ENCODE measurements around the gene DLG5.

Gene DLG5

GRCh38 chr10:77889277-77889903 is 37.2 kb downstream of the DLG5 start:
- DNase-seq (ENCODE audit: low spot score), result peak; percentile 63

DNA sequence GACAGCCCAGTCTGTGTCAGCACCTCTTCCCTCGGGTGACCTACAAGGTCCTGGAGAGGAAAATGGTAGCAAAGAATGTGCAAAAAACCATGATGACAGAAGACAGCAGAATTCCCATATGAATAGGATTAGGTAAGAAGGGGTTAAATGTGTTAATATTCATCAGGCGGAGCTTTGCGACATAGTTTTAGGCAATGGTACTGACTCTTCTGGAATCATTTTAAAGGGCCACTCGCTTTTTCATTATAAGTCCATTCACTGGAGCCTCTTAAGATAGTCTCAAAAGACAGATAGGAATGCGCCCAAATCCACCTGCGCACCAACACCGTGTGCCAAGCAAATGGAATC is 38.2 kb downstream of the DLG5 start:
- no peak for DNase-seq (ENCODE audit: low spot score)

DNA sequence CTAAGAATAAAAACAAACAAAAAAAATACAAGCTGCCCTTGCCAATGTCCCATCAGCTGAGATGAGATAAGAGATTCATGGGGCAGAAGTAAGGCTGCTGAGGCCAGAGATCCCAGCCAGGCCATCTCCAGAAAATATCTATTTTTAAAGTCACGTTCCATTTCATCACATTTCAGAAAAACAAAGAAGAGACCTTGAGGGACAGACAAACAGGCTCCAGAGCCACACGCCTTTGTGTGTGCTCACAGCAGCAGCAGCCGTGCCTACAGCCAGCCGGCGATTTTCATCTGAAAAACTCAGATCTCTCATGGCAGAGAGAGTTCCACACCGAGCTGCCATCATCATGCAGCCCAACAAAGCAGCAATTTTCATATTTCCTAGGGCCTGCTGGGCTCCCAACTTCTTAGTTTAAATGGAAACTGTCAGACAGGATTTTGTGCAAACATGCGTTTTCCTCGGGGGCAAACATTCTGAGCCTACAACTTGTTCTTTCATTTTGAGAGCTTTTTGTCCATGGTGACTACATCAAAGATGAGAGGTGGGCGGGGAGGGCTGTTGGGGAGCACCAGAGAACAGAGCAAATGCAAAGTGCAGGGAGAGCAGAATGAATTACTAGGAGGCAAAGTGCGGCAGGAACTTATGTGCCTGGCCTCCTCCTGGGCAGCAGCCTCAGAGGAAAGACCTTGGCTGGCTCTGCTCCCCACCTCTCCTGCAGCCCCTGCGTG is 38.8 kb downstream of the DLG5 start:
- no peak for DNase-seq (ENCODE audit: low spot score)

DNA sequence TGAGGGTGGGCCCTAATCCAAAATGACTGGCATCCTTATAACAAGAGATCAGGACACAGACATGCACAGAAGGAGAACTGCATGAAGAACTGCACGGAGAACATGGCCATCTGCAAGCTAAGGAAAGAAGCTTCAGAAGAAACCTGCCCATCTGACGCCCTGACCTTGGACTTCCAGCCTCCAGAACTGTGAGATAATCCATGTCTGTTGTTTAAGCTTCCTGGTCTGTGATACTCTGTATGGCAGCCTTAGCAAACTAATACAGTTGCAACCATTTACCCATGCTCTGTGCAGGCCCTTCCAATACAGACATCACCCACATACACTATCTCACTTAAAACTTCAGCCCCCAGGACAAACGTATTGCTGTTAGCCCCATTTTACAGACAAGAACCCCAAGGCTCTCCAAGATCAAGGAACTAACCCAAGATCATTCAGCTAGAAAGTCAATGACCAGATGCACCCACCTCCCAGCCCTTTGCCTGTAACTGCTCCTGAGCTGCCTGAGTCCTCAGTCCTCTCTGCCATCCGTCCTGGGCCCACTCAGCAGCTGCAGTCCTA is 39.7 kb downstream of the DLG5 start:
- no peak for DNase-seq (ENCODE audit: low spot score)

DNA sequence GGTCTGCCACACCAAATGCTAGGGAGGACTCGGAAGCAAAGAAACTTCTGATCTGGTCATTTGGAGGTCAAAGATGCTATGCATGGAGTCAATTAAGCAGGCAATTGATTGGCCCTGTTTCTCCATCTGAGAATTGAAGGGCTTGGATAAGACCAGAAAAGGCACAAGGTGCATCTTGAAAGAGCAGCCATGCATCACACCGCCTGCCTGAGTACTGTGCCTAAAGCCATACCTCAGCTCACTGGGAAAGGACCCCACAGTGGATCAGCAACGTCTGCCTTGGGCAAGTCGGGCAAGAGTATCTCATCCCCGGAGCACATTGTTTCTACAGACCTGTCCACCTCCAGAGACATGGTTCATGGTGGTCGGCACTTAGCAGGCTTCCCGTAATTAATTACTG is 42.4 kb downstream of the DLG5 start:
- DNase-seq (ENCODE audit: low spot score), result no peak

DNA sequence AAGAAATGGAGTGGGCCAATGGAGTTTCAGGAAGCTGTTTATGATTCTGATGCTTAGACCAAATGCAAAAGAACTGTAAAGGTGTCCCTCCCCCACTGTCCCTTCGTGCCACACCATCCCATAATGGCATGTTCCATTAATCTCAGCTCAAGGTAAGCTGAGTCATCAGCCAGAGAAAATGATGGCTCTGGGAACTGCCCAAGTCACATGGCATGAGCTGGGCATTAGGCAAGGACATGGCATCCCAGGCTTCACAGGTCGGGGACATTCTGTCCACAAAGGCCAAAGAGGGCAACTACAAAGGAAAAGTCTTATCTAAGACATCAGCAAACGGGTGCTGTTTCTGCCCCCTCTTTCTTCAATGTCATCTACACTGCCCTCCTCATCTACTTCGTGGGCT is 44.9 kb downstream of the DLG5 start:
- DNase-seq (ENCODE audit: low spot score), result no peak

GRCh38 chr10:77881222-77881621 is 45.3 kb downstream of the DLG5 start:
- DNase-seq (ENCODE audit: low spot score), result no peak

- DNase-seq (ENCODE audit: low spot score), result no peak
Observed at GRCh38 chr10:77879710-77880109, 46.8 kb downstream of the DLG5 start.

DNA sequence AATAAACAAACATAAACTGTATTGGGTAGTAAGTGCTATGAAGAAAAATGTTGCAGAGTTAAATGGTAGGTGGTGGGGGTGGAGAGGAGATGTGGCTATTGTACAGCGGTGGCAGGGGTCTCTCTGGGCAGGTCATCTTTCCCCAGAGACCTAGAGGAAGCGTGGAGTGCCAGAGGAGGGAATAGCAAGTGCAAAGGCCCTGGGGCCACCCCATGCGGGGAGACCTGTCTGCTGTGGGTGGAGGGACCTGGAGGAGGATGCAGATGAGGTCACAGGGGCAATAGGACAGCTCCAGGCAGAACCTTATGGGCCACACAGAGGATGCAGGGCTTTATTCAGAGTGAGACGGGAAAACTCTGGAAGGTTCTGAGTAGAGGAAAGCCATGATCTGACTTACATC is 47.5 kb downstream of the DLG5 start:
- no peak for DNase-seq (ENCODE audit: low spot score)

- DNase-seq (ENCODE audit: low spot score), result no peak
Observed at GRCh38 chr10:77877441-77878344, 48.9 kb downstream of the DLG5 start.

GRCh38 chr10:77875730-77876129 is 50.8 kb downstream of the DLG5 start:
- DNase-seq (ENCODE audit: low spot score), result no peak

GRCh38 chr10:77874872-77875271 is 51.7 kb downstream of the DLG5 start:
- DNase-seq (ENCODE audit: low spot score), result no peak

DNA sequence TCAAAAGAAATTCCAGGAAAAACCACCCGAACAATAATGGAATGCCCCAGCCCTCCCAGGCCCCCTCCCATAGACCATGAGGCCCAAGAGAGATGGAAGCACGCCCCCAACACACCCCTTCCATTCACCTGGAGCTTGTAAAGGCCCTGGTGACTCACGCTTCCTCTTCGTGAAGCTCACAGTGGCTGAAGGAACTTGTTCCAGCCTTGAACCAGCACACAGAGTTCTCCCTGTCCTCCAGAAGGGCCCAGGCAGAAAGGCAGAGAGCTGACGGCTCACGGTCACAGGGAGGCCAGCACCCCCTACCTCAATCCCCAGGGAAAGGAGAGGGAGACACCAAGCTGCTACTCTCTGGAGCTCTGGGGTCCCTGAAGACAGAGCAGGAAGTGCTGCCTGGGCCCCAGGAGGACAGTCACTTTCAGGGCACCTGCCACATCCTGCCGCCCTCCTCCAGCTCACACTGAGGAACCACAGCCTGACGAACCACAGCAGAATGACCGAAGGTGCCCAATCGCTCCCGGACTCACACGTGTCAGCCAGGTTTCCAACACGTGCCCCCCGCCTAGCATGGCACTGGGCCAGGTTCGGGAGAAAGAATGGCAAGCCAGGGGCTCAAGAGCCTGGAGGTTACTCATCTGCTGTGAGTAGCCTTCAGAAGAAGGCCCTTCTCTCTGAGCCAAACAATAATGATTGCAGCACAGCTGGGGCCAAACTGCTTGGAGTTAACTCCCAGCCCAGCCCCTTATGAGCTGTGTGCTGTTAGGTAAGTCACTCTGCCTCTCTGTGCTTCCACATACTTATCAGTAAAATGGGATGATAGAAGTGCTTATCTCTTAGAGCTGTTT is 52.8 kb downstream of the DLG5 start:
- DNase-seq (ENCODE audit: low spot score), result no peak

DNA sequence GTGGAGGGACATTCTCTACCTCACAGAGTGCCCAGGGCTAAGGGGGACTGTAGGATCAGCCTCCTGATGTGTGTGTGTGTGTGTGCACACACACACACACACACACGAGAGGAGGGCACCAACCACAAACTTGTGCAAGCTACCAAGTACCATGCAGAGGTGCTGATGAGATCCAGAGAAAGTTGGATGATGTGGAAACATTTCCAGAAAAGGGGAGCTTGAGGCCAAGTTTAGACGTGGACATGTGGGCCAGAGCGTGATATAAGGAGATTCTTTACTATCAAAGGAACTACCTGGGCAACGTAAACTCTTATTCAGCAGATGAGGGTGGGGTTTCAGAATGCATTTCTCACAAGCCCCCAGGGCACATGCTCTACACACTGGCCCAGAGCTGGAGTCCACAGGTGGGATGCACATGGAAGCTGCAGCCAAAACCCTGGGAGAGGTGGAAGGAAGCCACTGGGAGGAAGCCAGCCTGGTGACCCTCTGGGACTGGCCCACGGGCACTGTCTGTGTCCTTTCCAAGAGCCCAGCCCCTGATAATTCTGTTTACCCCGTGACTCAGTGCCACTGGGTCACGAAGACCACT is 53.5 kb downstream of the DLG5 start:
- DNase-seq (ENCODE audit: low spot score), result no peak

DNA sequence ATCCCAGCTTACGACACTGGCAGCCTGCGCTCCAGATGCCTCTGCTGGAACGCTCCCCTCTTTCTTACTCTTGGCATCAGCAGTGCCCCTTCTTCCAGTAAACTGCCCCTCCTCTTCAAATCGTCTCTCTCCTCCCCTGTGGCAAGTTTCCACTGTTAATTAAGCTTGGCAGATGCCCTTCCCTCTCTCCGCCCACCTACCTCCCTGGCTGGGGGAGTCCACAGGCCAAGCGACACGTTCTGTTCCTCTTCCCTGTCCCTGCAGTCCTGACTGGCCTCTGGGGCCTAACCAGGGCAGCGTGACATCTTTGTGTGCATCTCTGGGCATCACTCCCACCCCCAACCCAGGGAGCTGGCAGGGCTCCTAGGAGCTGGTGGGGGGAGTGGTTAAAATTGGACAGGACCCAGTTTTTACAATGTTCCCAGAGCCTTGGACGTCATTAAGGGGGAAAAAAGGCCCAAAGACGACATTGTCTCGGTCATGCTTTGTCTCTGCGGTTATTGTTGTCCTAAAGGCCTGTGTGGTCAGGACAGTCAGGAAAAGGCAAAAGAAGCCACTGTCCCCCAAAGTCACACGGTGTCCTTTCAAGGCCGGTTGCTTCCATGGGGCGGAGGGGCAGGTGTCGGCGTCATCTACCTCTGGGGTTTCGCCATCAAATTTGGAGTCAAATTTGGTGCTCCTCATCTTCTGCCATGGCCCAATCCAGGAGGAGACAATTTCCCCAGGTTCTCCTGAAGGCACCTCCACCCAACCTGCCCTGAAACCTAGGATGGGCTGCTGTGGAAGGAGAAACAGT is 54.2 kb downstream of the DLG5 start:
- DNase-seq (ENCODE audit: low spot score), result peak; percentile 86

DNA sequence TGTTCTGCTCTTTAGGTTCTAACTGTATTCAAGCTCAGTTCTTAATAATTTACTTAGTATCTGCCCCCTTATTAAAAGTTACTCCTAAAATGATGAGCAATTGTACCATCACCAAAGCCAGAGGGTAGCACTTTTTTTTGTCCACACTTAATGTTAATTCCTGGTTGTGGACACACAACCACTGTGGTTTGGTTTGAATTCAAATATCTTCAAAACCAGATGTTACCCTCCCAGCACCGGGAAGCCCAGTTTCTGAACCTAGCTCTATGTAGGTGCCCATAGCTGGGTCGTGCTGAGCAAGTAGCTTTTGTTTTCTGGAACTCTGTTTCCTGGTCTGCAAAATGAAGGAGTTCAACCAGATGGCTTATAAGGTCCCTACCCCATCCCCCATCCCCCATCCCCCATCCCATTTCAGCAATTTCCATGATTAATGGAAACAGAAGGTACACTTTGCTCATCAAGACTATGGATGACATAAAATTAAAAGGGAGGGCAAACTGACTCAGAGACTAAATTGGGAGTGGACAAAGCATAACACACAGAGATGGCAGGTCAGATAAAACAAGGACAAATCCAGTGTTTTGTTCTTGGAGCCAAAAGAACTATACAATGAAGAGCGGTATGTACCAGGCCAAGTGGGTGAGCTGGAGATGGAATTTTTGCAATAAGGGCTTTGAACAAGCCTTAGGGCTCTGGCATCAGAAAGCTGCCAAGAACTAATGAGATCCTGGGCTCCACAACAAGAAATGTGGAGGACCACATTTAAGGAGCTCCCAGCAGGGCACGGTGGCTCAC is 56.7 kb downstream of the DLG5 start:
- DNase-seq (ENCODE audit: low spot score), result no peak

DNA sequence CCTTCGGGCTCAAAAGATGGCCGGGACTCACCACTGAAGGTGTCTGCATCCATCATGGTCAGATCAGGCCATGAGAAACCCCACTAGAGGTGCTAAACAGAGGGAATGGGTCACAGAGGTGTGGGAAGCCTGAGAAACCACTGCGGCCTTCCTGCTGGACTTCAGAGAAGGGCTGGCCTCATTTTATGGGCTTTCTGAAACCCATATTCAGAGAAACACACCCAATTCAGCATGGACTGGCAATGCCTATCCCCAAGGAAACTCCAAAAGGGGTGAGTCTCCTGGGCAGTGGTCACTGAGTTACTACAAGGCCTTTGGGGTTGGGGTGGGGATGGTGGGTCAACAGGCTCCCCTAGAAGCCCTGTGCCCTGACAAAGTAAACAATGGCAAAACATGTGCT is 58.0 kb downstream of the DLG5 start:
- no peak for DNase-seq (ENCODE audit: low spot score)

- no peak for DNase-seq (ENCODE audit: low spot score)
Observed at GRCh38 chr10:77867124-77867719, 59.3 kb downstream of the DLG5 start.

- DNase-seq (ENCODE audit: low spot score), result no peak
Observed at GRCh38 chr10:77866598-77866997, 60.0 kb downstream of the DLG5 start.

All from putamen (tissue), 1 donor.